KOPT-K1 (cell line): ENCODE data around the gene PRC1.
A peak's percentile ranks its signal among the peaks of the same experiment; 100 is the strongest.

Source experiments
- H3K27ac ChIP-seq: fragments of 200-600 bp; sonication (generic); 2 replicates; pipeline ENCODE4 v1.5.1; 2016; ENCODE audit warnings: antibody characterized with exemption, mild to moderate bottlenecking, low read depth, low read length; ENCODE audit not compliant: poor library complexity, severe bottlenecking
- H3K36me3 ChIP-seq: fragments of 200-600 bp; sonication (generic); 2 replicates; pipeline ENCODE4 v1.5.1; 2017; ENCODE audit warnings: antibody characterized with exemption, mild to moderate bottlenecking, low read length, moderate library complexity; ENCODE audit not compliant: insufficient read depth
- H3K9me3 ChIP-seq: fragments of 200-600 bp; sonication (generic); 2 replicates; pipeline ENCODE4 v1.5.1; 2017; ENCODE audit warnings: antibody characterized with exemption, low read length, mild to moderate bottlenecking; ENCODE audit not compliant: insufficient read depth, poor library complexity, severe bottlenecking

Gene PRC1, protein sequence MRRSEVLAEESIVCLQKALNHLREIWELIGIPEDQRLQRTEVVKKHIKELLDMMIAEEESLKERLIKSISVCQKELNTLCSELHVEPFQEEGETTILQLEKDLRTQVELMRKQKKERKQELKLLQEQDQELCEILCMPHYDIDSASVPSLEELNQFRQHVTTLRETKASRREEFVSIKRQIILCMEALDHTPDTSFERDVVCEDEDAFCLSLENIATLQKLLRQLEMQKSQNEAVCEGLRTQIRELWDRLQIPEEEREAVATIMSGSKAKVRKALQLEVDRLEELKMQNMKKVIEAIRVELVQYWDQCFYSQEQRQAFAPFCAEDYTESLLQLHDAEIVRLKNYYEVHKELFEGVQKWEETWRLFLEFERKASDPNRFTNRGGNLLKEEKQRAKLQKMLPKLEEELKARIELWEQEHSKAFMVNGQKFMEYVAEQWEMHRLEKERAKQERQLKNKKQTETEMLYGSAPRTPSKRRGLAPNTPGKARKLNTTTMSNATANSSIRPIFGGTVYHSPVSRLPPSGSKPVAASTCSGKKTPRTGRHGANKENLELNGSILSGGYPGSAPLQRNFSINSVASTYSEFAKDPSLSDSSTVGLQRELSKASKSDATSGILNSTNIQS

GRCh38 chr15:90994417-90995311 lies at the start of gene PRC1:
Gene PRC1, minus strand, starts transcription at chr15:90994535. Its CDS starts 118 bp downstream, at chr15:90994417.
- H3K36me3 ChIP-seq: peaks cover 28% of the 10 kb centered on the region
- H3K9me3 ChIP-seq: no peaks in the 10 kb centered on the region

DNA sequence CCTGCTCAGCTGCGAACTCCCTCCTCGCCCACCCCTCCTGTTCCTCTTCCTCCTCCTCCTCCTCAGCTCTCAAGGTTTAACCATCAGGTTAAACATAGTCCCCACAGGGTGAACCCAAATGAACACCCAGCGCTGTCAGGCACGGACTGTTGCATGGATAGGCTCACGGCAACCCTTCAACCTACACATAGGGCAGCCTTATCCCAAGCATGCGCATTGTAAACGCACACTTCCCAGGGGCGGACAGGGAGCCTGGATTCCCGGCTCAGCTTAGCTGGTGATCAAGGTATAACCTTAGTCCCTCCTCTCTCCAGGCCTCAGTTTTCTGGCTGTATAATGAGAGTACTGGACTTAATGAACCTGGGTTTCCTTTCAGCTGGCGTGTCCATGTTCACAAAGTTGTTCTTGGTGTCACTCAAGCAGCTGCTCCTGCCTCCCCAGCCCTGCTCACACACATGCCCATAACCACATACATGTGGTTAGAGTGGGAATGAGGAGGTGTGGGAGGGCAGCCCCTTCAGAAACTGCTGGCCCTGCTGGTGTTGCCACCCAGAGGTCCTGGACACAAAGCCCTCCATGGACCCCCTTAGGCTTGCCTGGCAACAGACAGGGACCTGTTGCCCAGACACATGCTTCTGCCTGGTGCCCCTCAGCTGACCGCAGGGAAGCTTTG lies 49.0 kb upstream of the PRC1 start:
- no peaks in the 10 kb centered on the region for H3K9me3 ChIP-seq
- no peak overlapping the region for H3K27ac ChIP-seq
- H3K36me3 ChIP-seq: no peaks in the 10 kb centered on the region

More at GRCh38 chr15:90994417-90995311, at the start of gene PRC1:
- H3K27ac ChIP-seq: peak within 1 kb of the TSS; percentile 99

GRCh38 chr15:91040856-91041255 lies 46.5 kb upstream of the PRC1 start:
- no peaks in the 10 kb centered on the region for H3K9me3 ChIP-seq
- no peak overlapping the region for H3K27ac ChIP-seq
- no peaks in the 10 kb centered on the region for H3K36me3 ChIP-seq

- no peaks in the 10 kb centered on the region for H3K36me3 ChIP-seq
- H3K27ac ChIP-seq: no peak overlapping the region
- H3K9me3 ChIP-seq: no peaks in the 10 kb centered on the region
These were observed 45.7 kb upstream of the PRC1 start for GRCh38 chr15:91039996-91040395.

DNA sequence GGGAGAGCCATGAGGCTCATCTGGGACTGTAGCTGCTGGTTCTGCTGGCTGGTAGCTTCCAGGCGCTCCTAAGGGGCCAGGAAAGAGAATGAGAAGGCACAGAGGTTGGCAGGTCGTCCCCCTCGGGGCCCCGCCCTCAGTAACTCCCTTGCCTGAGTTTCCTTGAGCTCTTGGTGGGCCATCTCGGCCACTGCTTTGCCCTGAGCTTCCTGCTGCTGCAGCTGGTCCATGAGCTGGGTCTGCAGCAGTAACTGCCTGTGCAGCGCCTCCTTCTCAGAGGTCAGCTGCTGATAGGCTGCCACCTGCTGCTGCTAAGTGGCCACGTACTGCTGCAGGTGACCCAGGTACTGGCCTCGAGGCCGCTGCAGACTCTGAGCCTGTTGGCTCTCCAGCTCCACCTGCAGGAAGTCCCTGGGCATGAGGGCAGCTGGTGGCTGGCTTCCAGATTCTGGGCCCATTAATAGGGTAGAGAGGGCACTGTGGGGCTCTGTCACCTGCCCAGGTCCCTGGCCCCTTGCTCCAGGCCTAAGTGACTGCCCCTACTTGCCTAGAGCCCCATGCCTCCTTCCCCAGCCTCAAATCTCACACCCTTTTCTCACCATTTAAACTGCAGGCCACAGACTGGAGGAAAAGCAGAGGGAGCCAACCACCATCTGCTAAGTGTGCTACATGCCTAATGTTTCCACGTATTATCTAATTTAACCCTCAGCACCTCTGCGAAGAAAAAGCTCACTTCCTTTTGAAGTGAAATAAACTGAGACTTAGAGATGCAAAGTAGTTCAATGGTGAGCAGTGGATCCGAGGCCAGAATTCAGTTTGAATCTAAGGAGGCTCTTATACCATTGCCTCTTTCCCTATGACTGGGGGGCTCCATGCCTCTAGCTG lies 38.8 kb upstream of the PRC1 start:
- Histone ChIP-seq H3K27ac (no peak overlapping the region), H3K9me3 (no peaks in the 10 kb centered on the region)

DNA sequence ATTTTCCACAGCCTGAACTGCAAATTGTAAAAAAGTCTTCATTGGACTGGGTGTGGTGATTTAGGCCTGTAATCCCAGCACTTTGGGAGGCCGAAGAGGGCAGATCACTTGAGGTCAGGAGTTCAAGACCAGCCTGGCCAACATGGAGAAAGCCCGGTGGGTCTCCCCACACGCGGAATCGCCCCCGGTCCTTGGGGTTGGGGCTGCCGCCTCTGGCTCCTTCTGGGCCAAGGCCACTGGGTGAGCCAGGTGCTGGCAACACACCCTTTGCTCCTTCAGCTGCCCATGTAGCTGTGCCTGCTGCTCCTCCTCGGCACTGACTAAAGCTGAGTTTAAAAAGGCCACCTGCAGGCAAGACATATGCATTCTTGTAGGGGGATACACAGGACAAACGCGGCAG lies 37.5 kb upstream of the PRC1 start:
- no peak overlapping the region for H3K27ac ChIP-seq
- no peaks in the 10 kb centered on the region for H3K9me3 ChIP-seq
- H3K36me3 ChIP-seq: no peaks in the 10 kb centered on the region

More for the DNA sequence above, 38.8 kb upstream of the PRC1 start:
- H3K36me3 ChIP-seq: no peaks in the 10 kb centered on the region

DNA sequence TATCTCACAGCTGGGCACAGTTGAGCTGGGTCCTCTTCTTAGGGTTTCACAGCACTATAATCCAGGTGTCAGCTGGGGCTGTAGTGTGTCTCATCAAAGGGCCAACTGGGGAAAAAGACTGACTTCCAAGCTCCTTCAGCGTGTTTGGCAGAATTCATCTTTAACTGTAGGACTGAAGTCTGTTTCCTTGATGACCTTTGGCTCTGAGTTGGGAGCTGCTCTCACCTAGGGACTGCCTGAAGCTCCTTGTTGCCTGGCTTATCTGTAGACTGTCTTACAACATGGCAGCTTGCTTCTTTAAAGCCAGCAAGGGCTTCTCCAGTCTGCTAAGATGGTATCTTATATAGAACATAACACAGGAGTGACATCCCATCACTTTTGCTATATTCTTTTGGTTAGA lies 33.3 kb upstream of the PRC1 start:
- H3K9me3 ChIP-seq: no peaks in the 10 kb centered on the region
- no peaks in the 10 kb centered on the region for H3K36me3 ChIP-seq
- H3K27ac ChIP-seq: no peak overlapping the region

DNA sequence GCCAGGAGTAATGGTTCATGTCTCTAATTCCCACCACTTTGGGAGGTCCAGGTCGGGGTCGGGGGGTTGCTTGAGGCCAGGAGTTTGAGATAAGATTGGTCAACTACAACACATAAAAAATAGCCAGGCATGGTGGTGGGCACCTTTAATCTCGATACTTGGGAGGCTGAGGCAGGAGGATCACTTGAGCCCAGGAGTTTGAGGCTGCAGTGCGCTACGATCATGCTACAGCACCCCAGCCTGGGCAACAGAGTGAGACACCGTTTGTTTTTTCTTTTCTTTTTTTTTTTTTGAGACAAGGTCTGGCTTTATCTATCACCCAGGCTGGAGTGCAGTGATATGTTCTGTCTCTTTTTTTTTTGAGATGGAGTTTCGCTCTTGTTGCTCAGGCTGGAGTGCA lies 29.4 kb upstream of the PRC1 start:
- no peaks in the 10 kb centered on the region for H3K9me3 ChIP-seq
- no peak overlapping the region for H3K27ac ChIP-seq
- H3K36me3 ChIP-seq: no peaks in the 10 kb centered on the region

GRCh38 chr15:91022832-91023129 lies 28.4 kb upstream of the PRC1 start:
- H3K36me3 ChIP-seq: 0 out of 2 replicates have a peak, but pooled peaks cover 3% of the 10 kb centered on the region
- no peaks in the 10 kb centered on the region for H3K9me3 ChIP-seq
- peak overlapping the region; percentile 54 for H3K27ac ChIP-seq

GRCh38 chr15:91022075-91022831 lies 27.9 kb upstream of the PRC1 start, which contains the start of gene VPS33B:
Gene VPS33B, minus strand, starts transcription at chr15:91022594. Its CDS starts 345 bp downstream, at chr15:91022249.
- H3K9me3 ChIP-seq: no peaks in the 10 kb centered on the region
- H3K36me3 ChIP-seq: 0 out of 2 replicates have a peak, but pooled peaks cover 6% of the 10 kb centered on the region
- H3K27ac ChIP-seq: peak within 1 kb of the TSS; percentile 54

DNA sequence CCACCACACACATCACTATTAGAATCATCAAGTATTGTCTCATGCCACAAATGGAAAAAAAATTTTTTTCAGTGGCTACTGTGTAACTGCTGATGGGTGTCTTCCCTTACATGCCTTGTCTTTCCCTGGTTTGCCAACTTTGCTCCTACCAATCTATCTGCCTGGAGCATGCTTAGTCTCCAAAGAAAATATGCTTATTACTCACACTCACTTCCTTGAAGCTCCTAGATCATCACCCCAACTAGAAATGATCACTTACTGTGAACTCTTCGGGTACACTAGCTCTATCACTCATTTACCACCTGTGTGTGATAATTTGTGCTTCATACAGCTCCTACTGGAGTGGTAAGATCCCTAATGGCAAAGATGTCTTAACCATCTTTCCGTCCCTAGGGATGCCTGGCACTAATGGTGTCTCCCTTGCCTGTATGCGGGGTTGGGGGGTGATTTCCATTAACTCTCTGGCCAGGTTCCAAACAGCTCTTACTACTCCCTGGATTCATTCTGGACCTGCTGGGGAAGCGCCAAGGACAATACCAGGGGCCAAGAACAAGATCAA lies 27.3 kb upstream of the PRC1 start:
- Histone ChIP-seq H3K27ac (peak overlapping the region; percentile 54), H3K36me3 (peaks cover 6% of the 10 kb centered on the region; the same call in 1 of the 2 replicates)

DNA sequence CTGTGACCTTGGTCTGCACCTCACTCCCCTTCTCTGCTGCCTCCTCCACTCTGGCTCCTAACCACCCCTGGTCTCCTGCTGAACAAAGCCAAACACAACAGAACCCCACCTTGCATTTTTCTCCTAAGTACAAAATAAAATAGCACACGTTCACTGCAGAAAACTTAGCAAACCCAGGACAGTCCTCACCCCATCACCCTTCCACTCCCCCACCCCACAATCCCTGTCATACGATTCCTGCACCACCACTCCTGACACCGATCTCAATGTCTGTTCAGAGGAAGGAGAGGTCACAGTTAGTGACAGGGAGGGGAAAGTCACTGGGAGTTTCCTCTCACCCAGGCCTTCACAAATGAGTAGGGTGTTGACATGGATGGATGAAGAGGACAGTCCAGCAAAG lies 23.8 kb upstream of the PRC1 start:
- Histone ChIP-seq H3K9me3 (no peaks in the 10 kb centered on the region), H3K27ac (no peak overlapping the region), H3K36me3 (peaks cover 19% of the 10 kb centered on the region)

More for the DNA sequence above, 27.3 kb upstream of the PRC1 start:
- no peaks in the 10 kb centered on the region for H3K9me3 ChIP-seq

DNA sequence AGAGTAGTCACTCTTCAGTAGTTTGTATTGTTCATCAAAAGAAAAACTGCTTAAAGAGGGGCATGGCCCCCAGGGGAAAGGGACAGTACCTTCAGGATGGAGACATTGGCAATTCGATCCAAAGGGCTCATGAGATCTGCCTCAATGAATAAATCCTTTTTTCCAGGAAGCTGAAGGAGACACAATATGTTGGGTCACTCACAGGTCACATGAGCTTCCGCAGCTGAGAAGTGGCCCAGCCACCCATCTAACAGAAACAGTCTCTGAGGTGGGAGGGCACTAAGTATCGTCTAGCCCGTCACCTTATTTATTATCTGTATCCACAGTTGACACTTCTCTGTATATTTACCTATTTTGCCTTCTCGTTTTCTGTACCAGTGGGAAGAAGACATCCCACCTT lies 23.4 kb upstream of the PRC1 start:
- no peak overlapping the region for H3K27ac ChIP-seq
- H3K36me3 ChIP-seq: peaks cover 24% of the 10 kb centered on the region
- H3K9me3 ChIP-seq: no peaks in the 10 kb centered on the region
